Activated T-helper 9 cell treated with anti-CD3 and anti-CD28 coated beads, Interleukin-2, amount 50 U/mL, for 16 hours (primary cell): ENCODE results near the gene PPP2R3B.

Experiments used
- DNase-seq: peaks from one replicate; pipeline ENCODE4 v3.0.0-alpha.2; 2020; ENCODE audit warnings: low read depth

Gene PPP2R3B

GRCh38 chrX:302975-303374, 83.7 kb downstream of the PPP2R3B start:
- DNase-seq = no peak

GRCh38 chrX:300334-300733, 86.4 kb downstream of the PPP2R3B start:
- no peak for DNase-seq

DNA sequence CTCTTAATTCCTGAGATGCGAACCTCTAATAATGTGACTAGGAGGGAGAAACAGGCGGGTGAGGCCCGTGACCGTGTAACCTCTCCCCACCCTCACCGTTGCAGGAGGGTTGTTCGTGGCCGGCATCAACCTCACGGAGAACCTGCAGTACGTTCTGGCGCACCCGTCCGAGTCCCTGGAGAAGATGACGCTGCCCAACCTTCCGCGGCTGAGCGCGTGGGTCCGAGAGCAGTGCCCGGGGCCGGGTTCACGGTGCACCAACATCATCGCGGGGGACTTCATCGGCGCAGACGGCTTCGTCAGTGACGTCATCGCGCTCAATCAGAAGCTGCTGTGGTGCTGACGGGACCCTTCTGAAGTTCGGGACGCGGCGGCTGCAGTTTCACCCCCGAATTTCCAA, 87.7 kb downstream of the PPP2R3B start:
- no peak for DNase-seq

DNA sequence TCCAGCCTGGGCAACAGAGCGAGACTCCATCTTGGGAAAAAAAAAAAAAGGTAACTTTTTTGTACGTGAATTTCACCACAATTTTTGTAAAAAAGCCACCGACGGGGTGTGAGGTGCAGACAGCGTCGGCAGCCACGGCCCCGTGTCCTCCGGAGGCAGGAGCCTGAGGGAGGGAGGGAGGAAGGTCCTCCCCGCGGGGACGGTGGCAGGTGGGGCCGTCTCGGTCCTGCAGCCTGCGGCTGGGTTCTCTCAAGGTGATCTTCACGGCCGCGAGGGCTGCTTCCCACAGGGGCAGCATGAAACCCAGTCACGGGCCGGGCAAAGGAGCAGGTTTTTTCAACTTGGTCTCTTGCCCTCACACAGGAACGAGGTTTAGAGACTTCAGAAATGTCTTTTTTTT, 91.6 kb downstream of the PPP2R3B start:
- DNase-seq = no peak

DNA sequence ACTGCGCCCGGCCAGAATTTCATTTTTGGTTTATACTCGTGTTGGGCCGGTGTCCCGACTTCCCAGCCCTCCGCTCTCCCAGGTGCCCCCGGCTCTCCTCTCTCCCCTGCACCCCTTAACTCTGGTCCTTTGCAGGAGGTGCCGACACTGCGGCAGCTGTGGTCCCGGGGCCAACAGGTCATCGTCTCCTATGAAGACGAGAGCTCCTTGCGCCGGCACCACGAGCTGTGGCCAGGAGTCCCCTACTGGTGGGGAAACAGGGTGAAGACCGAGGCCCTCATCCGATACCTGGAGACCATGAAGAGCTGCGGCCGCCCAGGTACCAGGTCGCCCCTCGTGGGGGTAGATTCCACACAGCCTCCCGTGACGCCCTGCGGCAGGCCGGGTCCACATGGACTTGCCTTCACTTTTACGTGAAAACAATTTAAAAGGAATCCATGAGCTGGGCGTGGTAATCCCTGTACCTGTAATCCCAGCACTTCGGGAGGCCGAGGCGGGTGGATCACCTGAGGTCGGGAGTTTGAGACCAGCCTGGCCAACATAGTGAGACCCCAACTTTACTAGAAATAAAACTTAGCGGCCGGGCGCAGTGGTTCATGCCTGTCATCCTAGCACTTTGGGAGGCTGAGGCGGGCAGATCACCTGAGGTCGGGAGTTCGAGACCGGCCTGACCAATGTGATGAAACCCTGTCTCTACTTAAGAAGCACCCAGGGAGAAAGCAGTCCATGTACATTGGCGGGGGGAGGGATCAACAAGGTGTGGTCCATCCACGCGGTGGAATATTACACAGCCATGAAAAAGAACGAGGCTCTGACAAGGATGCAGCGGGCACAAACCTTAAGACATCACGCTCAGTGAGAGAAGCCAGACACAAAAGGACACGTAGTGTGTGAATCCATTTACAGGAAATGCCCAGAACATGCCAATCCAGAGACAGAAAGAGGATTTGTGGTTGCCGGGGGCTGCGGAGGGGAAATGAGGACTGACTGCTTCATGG, 93.5 kb downstream of the PPP2R3B start:
- no peak for DNase-seq

DNA sequence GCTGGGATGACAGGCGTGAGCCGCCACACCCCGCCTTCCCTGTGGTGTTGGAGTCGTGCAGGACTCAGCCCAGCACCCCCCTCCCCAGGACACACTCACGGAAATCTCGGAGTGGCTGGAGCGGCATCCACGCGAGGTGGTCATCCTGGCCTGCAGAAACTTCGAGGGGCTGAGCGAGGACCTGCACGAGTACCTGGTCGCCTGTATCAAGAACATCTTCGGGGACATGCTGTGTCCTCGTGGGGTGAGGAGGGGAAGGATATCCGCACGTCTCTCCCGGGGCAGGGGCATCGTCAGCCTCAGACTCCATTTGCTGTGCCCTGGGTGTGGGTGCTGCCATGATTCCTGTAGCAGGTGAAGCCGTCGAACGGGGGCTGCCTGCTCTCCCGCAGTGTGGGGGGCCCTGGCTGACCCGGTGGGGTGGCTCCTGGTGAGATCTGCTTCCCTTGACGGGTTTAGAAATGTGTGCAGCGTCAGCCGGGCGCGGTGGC, 95.3 kb downstream of the PPP2R3B start:
- DNase-seq = no peak

DNA sequence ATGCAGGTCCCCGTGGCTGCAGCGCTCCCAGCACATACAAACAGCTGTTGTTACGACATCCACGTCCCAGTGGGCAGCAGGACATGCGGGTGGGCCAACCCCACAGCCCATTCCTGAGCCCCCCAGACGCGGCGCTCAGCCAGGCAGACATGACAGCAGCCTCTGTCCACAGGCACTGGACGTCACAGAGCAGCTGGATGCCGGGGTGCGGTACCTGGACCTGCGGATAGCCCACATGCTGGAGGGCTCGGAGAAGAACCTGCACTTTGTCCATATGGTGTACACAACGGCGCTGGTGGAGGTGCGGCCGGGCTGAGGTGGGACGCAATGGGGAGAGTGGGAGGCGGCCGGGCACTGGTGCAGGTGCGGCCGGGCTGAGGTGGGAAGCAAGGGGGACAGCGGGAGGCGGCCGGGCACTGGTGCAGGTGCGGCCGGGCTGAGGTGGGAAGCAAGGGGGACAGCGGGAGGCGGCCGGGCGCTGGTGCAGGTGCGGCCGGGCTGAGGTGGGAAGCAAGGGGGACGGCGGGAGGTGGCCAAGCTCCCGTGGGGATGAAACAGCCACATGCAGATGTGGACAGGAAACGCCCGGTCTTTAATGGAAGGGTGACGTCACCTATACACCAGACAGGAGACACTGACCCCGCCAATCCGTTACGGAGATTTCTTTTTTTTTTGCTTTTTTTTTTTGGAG, 96.1 kb downstream of the PPP2R3B start:
- DNase-seq = no peak

- no peak for DNase-seq
Observed at GRCh38 chrX:288561-288991, 98.1 kb downstream of the PPP2R3B start.

DNA sequence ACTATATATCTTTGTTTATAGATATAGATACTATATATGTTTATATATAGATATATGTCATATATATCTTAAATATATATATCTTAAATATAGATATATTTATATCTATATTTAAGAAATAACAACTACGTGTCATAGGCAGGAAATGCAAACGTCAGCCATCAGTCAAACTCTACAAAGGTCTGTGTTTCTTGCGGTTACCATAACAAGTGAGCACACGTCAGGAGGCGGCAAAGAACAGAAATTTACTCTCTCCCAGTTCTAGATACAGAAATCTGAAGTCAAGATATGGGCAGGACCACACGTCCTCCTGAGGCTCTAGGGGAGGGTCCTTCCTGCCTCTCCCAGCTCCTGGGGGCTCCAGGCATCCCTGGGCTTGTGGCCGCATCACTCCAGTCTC, 99.0 kb downstream of the PPP2R3B start:
- no peak for DNase-seq

- DNase-seq = no peak
Observed at GRCh38 chrX:285076-285677, 101.5 kb downstream of the PPP2R3B start.
